Cerebellar cortex (tissue), 1 donor: ENCODE results near the gene PGP.

Experiments used
- DNase-seq: peaks from one replicate; pipeline ENCODE4 v3.0.0-alpha.2; 2015; ENCODE audit warnings: low spot score

The PGP gene

DNA sequence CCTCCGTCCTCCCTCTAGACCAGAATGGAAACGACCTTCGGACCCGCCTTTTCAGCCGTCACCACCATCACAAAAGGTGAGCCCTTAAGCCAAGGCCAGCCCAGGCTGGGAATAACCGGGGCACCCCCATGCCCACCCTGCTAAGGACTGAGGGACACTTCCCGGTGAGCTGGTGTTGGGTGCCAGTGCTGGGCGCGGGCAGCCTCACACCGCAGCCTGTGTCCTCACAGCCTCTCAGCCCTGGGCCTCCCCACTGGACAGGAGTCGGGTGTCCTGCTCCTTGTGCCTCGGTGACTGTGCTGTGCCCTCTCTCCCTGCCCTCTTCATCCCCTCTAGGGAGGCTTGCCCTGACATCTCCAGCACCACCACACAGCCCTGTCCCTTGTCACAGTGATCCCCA lies 48.8 kb downstream of the PGP start:
- DNase-seq = no peak

DNA sequence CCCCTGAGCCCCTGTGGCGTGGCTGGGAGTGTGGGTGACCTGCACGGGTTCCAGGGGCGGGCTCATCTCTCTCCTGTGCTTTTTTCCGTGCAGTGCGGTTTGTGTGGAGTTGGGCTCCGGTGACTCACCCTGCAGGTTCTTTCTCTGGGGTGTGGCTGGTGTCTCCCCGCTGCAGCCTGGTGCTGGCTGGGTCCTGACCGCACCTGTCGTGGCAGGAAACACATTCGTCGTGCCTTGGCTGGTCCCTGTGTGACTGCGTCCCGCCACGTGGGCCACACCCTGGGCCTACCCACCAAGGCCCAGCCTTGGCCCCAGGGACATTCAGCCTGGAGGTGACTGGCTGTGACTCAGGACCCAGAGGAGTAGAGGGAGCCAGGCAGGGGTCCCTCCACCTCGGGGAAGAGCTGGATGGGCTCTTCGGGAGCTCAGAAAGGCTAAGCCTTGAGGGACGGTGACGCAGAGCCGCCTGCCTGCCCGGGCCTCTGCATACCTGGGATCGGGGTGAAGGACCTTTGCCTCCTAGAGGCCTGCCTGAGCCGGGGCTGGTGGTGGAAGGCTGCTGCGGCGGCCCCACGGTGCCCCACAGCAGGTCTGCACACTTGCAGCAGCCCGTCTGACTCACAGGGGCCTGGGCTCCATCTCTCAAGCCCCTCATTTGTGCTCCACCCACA lies 51.3 kb downstream of the PGP start:
- DNase-seq = no peak

DNA sequence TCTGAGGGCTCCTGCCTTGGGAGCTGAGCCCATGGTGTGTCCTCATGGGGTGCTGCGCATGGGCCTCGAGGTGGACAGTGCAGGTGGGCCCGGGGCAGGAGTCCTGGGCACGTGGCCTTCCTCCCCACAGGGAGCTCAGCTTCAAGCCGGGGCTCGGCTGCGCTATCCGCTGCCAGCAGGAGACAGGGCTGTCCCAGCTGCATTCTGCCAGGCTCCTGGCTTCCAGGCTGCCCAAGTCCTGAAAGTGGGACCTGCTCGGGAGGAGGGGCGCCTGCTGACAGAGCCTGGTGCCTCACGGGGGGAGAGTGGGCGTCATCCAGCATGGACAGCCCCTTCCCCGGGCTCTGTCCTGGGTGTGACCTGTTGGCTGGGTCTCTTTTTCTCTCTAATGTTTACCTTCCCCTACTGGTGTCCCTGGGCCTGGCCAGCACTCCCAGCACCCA lies 51.9 kb downstream of the PGP start:
- DNase-seq = no peak

DNA sequence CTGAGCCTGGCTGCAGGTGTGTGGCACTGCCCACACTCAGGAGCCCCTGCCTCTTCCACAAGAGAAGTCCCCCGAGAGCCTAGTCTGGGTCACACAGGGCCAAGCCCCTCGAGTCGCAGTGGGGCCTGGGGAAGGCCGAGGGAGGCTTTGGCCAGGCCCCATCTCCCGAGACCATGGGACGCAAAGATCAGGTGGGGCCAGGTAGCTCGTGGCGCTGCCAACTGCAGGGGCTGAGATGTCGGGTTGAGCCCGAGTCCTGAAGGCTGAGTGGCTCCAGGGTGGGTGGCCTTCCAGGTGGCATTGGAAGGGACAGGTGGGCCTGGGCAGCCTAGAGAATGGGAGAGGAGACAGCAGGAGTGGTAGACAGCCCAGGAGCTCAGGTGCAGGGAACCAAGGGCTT lies 52.7 kb downstream of the PGP start:
- DNase-seq = no peak
